ENCODE data around the gene POGLUT2. TPM values are rescaled to one million over a fixed set of nuclear protein-coding genes. Genes with fewer than 3 reads are reported as not detected.

The POGLUT2 gene
- 12.9 and 16.4 TPM in 2 replicates for total RNA-seq

GRCh38 chr13:102798581-102799425 lies at the start of gene POGLUT2, which contains the start of gene BIVM:
Gene POGLUT2 (minus strand): TSS chr13:102798976. CDS start chr13:102798670, 306 bp downstream.
Gene BIVM (plus strand): TSS chr13:102799119. CDS start chr13:102807268, 8,149 bp downstream.

GRCh38 chr13:102845630-102846260 lies 47.0 kb upstream of the POGLUT2 start, which contains the start of gene ERCC5:
Gene ERCC5 (plus strand): TSS chr13:102846032. CDS start chr13:102846267, 235 bp downstream.

GRCh38 chr13:102773441-102774213 lies 25.1 kb downstream of the POGLUT2 start, which contains the start of gene TEX30:
Gene TEX30 (minus strand): TSS chr13:102773786. CDS start chr13:102770026, 3,760 bp downstream.

Other genes with a start within 250 kb of the POGLUT2 start
- gene TPP2, start 202.0 kb downstream of the POGLUT2 start, total RNA-seq, result 49.6 and 78.2 TPM in 2 replicates
- not detected in 2 replicates for gene METTL21C, start 103.9 kb downstream of the POGLUT2 start, total RNA-seq
- gene TEX30, start 25.2 kb downstream of the POGLUT2 start, total RNA-seq, result 14.7 and 21.3 TPM in 2 replicates
- gene BIVM, start 143 bp upstream of the POGLUT2 start, total RNA-seq, result 25.0 and 34.4 TPM in 2 replicates
- gene ERCC5, start 47.1 kb upstream of the POGLUT2 start, total RNA-seq, result 63.1 and 69.4 TPM in 2 replicates

Data from subcutaneous preadipocyte (primary cell).